H1 (cell line): ENCODE data around the gene SHISA6. TPM values are rescaled to one million over a fixed set of nuclear protein-coding genes. Genes with fewer than 3 reads are reported as not detected.

Source experiments
- NANOG ChIP-seq: IDR thresholded peaks from 2 replicates; pipeline ENCODE4 v1.6.1; 2011; ENCODE audit warnings: low read length, low read depth, mild to moderate bottlenecking, inconsistent platforms; ENCODE audit not compliant: insufficient read depth, poor library complexity, severe bottlenecking
- RXRA ChIP-seq: IDR thresholded peaks from 2 replicates; pipeline ENCODE4 v1.6.1; 2011; ENCODE audit warnings: low read depth, mild to moderate bottlenecking, low read length, moderate library complexity; ENCODE audit not compliant: insufficient read depth
- polyA plus RNA-seq, 7 experiments: library from polyadenylated mRNA; depleted of rRNA in 3 of 7; stranded (reverse) in 5 of 7; unstranded in 2 of 7; fragments of >200 nt in 5 of 7; fragments of 200-250 nt in 2 of 7; gene quantifications; 1 replicate in 5 of 7; 2 replicates in 1 of 7; 4 replicates in 1 of 7; pipeline versions ENCODE4 v1.2.1 to v1.2.3, GENCODE V29; 2011 to 2013; ENCODE audit warnings: missing spikeins in 2 of 7, mixed read lengths in 2 of 7
- total RNA-seq: library from RNA; stranded (reverse); fragmentation: NEBNext Ultra II Directional; extraction: Animal tissue kit (Norgen Biotek cat#: 25700); gene quantifications from 2 replicates; pipeline ENCODE4 v1.2.1, GENCODE V29; 2021
- TF ChIP-seq, protein P1 (sequence below): IDR thresholded peaks from 2 replicates; pipeline ENCODE4 v1.6.1; 2012; ENCODE audit warnings: low read length, inconsistent platforms

Gene SHISA6
- total and polyA plus RNA-seq, 2 of the 8 experiments (the other 6 are each of a cell fraction or from before 2014, with no cell fraction given): 2.9 to 4.8 TPM

DNA sequence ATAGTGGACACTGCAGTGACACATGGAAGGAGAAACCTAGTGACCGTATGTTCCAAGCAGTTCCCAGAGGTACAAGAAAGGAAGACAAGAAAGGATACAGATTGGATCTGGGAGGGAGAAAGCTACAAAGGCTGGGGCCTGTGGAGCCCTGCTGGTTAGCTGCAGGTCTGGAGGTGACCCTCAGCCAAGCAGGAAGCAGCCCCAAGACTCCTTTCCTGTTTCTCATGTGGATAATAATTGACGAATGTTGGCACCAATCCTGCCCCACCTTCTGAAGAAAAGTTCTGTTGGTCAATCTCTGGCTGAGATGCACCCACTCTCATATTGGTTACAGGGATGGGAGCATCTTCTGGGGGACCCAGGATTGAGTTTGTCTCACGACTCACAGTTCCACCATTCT lies 99.8 kb downstream of the SHISA6 start (continued):
- TF ChIP-seq, protein P1, sequence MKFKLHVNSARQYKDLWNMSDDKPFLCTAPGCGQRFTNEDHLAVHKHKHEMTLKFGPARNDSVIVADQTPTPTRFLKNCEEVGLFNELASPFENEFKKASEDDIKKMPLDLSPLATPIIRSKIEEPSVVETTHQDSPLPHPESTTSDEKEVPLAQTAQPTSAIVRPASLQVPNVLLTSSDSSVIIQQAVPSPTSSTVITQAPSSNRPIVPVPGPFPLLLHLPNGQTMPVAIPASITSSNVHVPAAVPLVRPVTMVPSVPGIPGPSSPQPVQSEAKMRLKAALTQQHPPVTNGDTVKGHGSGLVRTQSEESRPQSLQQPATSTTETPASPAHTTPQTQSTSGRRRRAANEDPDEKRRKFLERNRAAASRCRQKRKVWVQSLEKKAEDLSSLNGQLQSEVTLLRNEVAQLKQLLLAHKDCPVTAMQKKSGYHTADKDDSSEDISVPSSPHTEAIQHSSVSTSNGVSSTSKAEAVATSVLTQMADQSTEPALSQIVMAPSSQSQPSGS: no peak
- TF ChIP-seq RXRA: no peak
- TF ChIP-seq NANOG: no peak
- TF ChIP-seq, all 59 proteins: peak for 0
